Skeletal muscle cell (primary cell): ENCODE measurements around the gene SPON2.

Experiments
- DNase-seq: peaks from one replicate; pipeline ENCODE4 v3.0.0-alpha.2; 2010; ENCODE audit warnings: low read depth
- H3K4me3 ChIP-seq: 2 replicates; pipeline ENCODE4 v1.5.1; 2011; ENCODE audit warnings: low read depth, mild to moderate bottlenecking, control low read depth, low read length, moderate library complexity

Gene SPON2

GRCh38 chr4:1172228-1172851 is at the start of gene SPON2:
Gene SPON2, minus strand, starts transcription at chr4:1172583.
- DNase-seq: no peak
- peak within 1 kb of the TSS; percentile 63 for H3K4me3 ChIP-seq

GRCh38 chr4:1221155-1221870 is 48.9 kb upstream of the SPON2 start:
- no peak for DNase-seq
- H3K4me3 ChIP-seq: no peak overlapping the region

- DNase-seq: no peak
Measured at GRCh38 chr4:1220566-1220965, 48.2 kb upstream of the SPON2 start.

GRCh38 chr4:1219566-1219950 is 47.2 kb upstream of the SPON2 start:
- H3K4me3 ChIP-seq: no peak overlapping the region
- no peak for DNase-seq

More at GRCh38 chr4:1220566-1220965, 48.2 kb upstream of the SPON2 start:
- H3K4me3 ChIP-seq: no peak overlapping the region

- H3K4me3 ChIP-seq: no peak overlapping the region
- no peak for DNase-seq
Measured at GRCh38 chr4:1218634-1219565, 46.5 kb upstream of the SPON2 start.

GRCh38 chr4:1217366-1217765 is 45.0 kb upstream of the SPON2 start:
- no peak for DNase-seq
- H3K4me3 ChIP-seq: no peak overlapping the region

- DNase-seq: no peak
- no peak overlapping the region for H3K4me3 ChIP-seq
Measured at GRCh38 chr4:1216869-1217294, 44.5 kb upstream of the SPON2 start.

GRCh38 chr4:1216076-1216614 is 43.8 kb upstream of the SPON2 start:
- DNase-seq: no peak
- no peak overlapping the region for H3K4me3 ChIP-seq

GRCh38 chr4:1215141-1216075 is 43.0 kb upstream of the SPON2 start:
- no peak for DNase-seq
- no peak overlapping the region for H3K4me3 ChIP-seq

- DNase-seq: no peak
- H3K4me3 ChIP-seq: no peak overlapping the region
Measured at GRCh38 chr4:1214101-1215095, 42.0 kb upstream of the SPON2 start.

- DNase-seq: no peak
- no peak overlapping the region for H3K4me3 ChIP-seq
Measured at GRCh38 chr4:1213336-1213995, 41.1 kb upstream of the SPON2 start.

GRCh38 chr4:1212546-1213335 is 40.4 kb upstream of the SPON2 start:
- DNase-seq: no peak
- H3K4me3 ChIP-seq: no peak overlapping the region

- no peak for DNase-seq
- no peak overlapping the region for H3K4me3 ChIP-seq
Measured at GRCh38 chr4:1211891-1212545, 39.6 kb upstream of the SPON2 start.

GRCh38 chr4:1211371-1211770 is 39.0 kb upstream of the SPON2 start:
- no peak overlapping the region for H3K4me3 ChIP-seq
- DNase-seq: no peak

- no peak overlapping the region for H3K4me3 ChIP-seq
- DNase-seq: no peak
Measured at GRCh38 chr4:1210971-1211370, 38.6 kb upstream of the SPON2 start.

- no peak overlapping the region for H3K4me3 ChIP-seq
- no peak for DNase-seq
Measured at GRCh38 chr4:1210241-1210841, 38.0 kb upstream of the SPON2 start.
